Progenitor cell of endocrine pancreas (in vitro differentiated cells): ENCODE data around the gene SPNS1. TPM values are rescaled to one million over a fixed set of nuclear protein-coding genes. Genes with fewer than 3 reads are reported as not detected.

ENCODE experiments used
- DNase-seq: peaks from one replicate; pipeline ENCODE4 v3.0.0; 2021; ENCODE audit warnings: low spot score; ENCODE audit not compliant: unreplicated experiment
- H3K27ac Mint-ChIP-seq: 2 replicates; pipeline ENCODE4 v1.8.0; 2021; ENCODE audit warnings: mild to moderate bottlenecking, moderate library complexity, mixed read lengths
- H3K27me3 Mint-ChIP-seq: 2 replicates; pipeline ENCODE4 v1.8.0; 2021; ENCODE audit warnings: mixed read lengths
- H3K36me3 Mint-ChIP-seq: 2 replicates; pipeline ENCODE4 v1.8.0; 2022; ENCODE audit warnings: mixed read lengths; ENCODE audit not compliant: insufficient read depth
- H3K4me1 Mint-ChIP-seq: 2 replicates; pipeline ENCODE4 v1.8.0; 2021; ENCODE audit warnings: low read depth, mixed read lengths
- H3K4me3 Mint-ChIP-seq: 2 replicates; pipeline ENCODE4 v1.8.0; 2021; ENCODE audit warnings: low read depth, mild to moderate bottlenecking, moderate library complexity, mixed read lengths
- H3K9me3 Mint-ChIP-seq: 2 replicates; pipeline ENCODE4 v1.8.0; 2021; ENCODE audit warnings: low read depth, mixed read lengths
- CTCF ChIP-seq: fragments of 200-600 bp; sonication (generic); IDR thresholded peaks from one replicate; pipeline ENCODE4 v1.5.0; 2021; ENCODE audit warnings: antibody characterized with exemption, mild to moderate bottlenecking; ENCODE audit not compliant: unreplicated experiment
- total RNA-seq: library from RNA; stranded (reverse); gene quantifications from 2 replicates; pipeline ENCODE4 v1.2.1, GENCODE V29; 2021

The SPNS1 gene
- total RNA-seq, 1 donor from 2014 or later: 41.1 TPM

GRCh38 chr16:29023279-29024277 lies 49.0 kb downstream of the SPNS1 start:
- no peak overlapping the region for H3K27ac Mint-ChIP-seq

GRCh38 chr16:29024278-29024677 lies 49.7 kb downstream of the SPNS1 start:
- no peaks in the 10 kb centered on the region for H3K9me3 Mint-ChIP-seq
- peaks cover 2% of the 10 kb centered on the region for H3K27me3 Mint-ChIP-seq
- no peaks in the 10 kb centered on the region for H3K4me1 Mint-ChIP-seq
- no peak for TF ChIP-seq CTCF
- H3K36me3 Mint-ChIP-seq: no peaks in the 10 kb centered on the region
- H3K4me3 Mint-ChIP-seq: no peak overlapping the region
- H3K27ac Mint-ChIP-seq: no peak overlapping the region
- DNase-seq: no peak

More at GRCh38 chr16:29023279-29024277, 49.0 kb downstream of the SPNS1 start:
- H3K36me3 Mint-ChIP-seq: no peaks in the 10 kb centered on the region
- H3K4me3 Mint-ChIP-seq: no peak overlapping the region
- no peaks in the 10 kb centered on the region for H3K9me3 Mint-ChIP-seq
- no peak for TF ChIP-seq CTCF
- H3K4me1 Mint-ChIP-seq: no peaks in the 10 kb centered on the region
- no peak for DNase-seq
- H3K27me3 Mint-ChIP-seq: peaks cover 2% of the 10 kb centered on the region

GRCh38 chr16:29025218-29025617 lies 50.6 kb downstream of the SPNS1 start:
- H3K4me3 Mint-ChIP-seq: no peak overlapping the region
- no peak overlapping the region for H3K27ac Mint-ChIP-seq
- no peaks in the 10 kb centered on the region for H3K9me3 Mint-ChIP-seq
- TF ChIP-seq CTCF: no peak
- H3K27me3 Mint-ChIP-seq: peaks cover 2% of the 10 kb centered on the region
- H3K4me1 Mint-ChIP-seq: no peaks in the 10 kb centered on the region
- H3K36me3 Mint-ChIP-seq: no peaks in the 10 kb centered on the region
- DNase-seq: no peak

GRCh38 chr16:29025735-29026134 lies 51.2 kb downstream of the SPNS1 start:
- DNase-seq: no peak
- H3K4me1 Mint-ChIP-seq: no peaks in the 10 kb centered on the region
- H3K36me3 Mint-ChIP-seq: no peaks in the 10 kb centered on the region
- no peak overlapping the region for H3K4me3 Mint-ChIP-seq
- peaks cover 2% of the 10 kb centered on the region for H3K27me3 Mint-ChIP-seq
- no peak overlapping the region for H3K27ac Mint-ChIP-seq
- no peak for TF ChIP-seq CTCF
- no peaks in the 10 kb centered on the region for H3K9me3 Mint-ChIP-seq

GRCh38 chr16:29028457-29029167 lies 54.0 kb downstream of the SPNS1 start:
- Mint-ChIP-seq H3K36me3 (no peaks in the 10 kb centered on the region), H3K27me3 (no peaks in the 10 kb centered on the region), H3K27ac (no peak overlapping the region), H3K9me3 (no peaks in the 10 kb centered on the region), H3K4me3 (no peak overlapping the region), H3K4me1 (no peaks in the 10 kb centered on the region)
- no peak for DNase-seq
- TF ChIP-seq CTCF: no peak
